ENCODE results near the gene CMKLR1.

Gene CMKLR1

DNA sequence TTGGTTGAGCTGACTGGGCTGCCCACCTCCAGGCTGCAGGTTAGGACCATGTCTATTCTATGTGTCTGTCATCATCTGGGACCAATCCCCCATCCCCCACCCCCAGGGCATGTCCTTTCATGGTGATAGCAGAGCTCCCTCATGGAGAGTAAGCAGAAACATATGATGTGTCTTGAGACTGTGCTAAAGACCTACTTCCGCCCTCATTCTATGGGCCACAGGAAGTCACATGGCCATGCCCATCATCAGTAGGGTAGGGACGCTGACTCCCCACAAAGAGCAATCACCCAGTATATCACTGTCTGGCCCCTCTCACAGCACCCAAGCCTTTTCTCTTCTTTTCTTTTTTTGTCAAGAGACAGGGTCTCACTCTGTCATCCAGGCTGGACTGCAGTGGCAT, 99.7 kb downstream of the CMKLR1 start:
- Histone ChIP-seq H3K79me2 (ENCODE audit: insufficient read depth, low read length) (no peaks in the 10 kb centered on the region), H3K27me3 (ENCODE audit: insufficient read depth, low read length, poor library complexity) (peaks cover 2% of the 10 kb centered on the region), H3K4me3 (ENCODE audit: low read depth in 1 of 2, low read length in 2 of 2) (no peak overlapping the region), H3K27ac (ENCODE audit: low read length) (no peak overlapping the region), H3K4me1 (ENCODE audit: insufficient read depth, low read length) (no peaks in the 10 kb centered on the region), H4K20me1 (ENCODE audit: insufficient read depth, low read length) (no peaks in the 10 kb centered on the region), H2AFZ (ENCODE audit: low read depth, low read length) (no peak overlapping the region), H3K9ac (ENCODE audit: low read depth, low read length) (no peak overlapping the region), H3K9me3 (ENCODE audit: insufficient read depth, low read length, severe bottlenecking) (no peaks in the 10 kb centered on the region), H3K4me2 (ENCODE audit: insufficient read depth, low read length) (no peak overlapping the region), H3K36me3 (ENCODE audit: insufficient read depth, low read length) (no peaks in the 10 kb centered on the region)
- TF ChIP-seq, protein P1, sequence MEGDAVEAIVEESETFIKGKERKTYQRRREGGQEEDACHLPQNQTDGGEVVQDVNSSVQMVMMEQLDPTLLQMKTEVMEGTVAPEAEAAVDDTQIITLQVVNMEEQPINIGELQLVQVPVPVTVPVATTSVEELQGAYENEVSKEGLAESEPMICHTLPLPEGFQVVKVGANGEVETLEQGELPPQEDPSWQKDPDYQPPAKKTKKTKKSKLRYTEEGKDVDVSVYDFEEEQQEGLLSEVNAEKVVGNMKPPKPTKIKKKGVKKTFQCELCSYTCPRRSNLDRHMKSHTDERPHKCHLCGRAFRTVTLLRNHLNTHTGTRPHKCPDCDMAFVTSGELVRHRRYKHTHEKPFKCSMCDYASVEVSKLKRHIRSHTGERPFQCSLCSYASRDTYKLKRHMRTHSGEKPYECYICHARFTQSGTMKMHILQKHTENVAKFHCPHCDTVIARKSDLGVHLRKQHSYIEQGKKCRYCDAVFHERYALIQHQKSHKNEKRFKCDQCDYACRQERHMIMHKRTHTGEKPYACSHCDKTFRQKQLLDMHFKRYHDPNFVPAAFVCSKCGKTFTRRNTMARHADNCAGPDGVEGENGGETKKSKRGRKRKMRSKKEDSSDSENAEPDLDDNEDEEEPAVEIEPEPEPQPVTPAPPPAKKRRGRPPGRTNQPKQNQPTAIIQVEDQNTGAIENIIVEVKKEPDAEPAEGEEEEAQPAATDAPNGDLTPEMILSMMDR (IDR thresholded peaks at IDR 0.05; ENCODE audit: borderline replicate concordance, extremely low read depth, low read length, poor library complexity, severe bottlenecking), result no peak
- no peak for TF ChIP-seq EZH2 (IDR thresholded peaks at IDR 0.05; ENCODE audit: borderline replicate concordance, low read depth, low read length, severe bottlenecking)
- ATAC-seq (ENCODE audit: insufficient read depth, low read depth), result no peak
- DNase-seq, result no peak

DNA sequence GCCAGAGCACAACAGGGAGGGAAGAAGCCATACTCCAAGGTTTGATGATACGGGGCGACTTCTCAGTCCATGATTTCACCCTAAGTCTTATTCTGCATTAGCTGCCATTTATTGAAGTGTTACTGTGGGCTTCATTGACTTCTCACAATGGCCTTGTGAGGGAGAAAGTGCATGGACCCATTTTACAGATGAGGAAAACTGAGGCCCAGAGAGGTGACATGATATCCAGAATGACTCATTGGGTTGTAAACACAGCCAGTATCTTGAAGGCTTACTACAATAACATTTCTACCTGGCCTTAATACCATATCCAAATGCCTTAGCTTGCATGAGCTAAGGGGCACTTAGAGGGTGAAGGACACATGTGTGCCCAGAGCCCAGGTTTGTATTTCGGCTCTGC, 100.6 kb downstream of the CMKLR1 start:
- no peaks in the 10 kb centered on the region for H3K4me1 ChIP-seq (ENCODE audit: insufficient read depth, low read length)
- H4K20me1 ChIP-seq (ENCODE audit: insufficient read depth, low read length), result no peaks in the 10 kb centered on the region
- H3K9ac ChIP-seq (ENCODE audit: low read depth, low read length), result no peak overlapping the region
- H3K4me2 ChIP-seq (ENCODE audit: insufficient read depth, low read length), result no peak overlapping the region
- no peak for ATAC-seq (ENCODE audit: insufficient read depth, low read depth)
- H3K4me3 ChIP-seq (ENCODE audit: low read depth in 1 of 2, low read length in 2 of 2), result no peak overlapping the region
- TF ChIP-seq, protein P1 (IDR thresholded peaks at IDR 0.05; ENCODE audit: borderline replicate concordance, extremely low read depth, low read length, poor library complexity, severe bottlenecking), result no peak
- no peak for TF ChIP-seq EZH2 (IDR thresholded peaks at IDR 0.05; ENCODE audit: borderline replicate concordance, low read depth, low read length, severe bottlenecking)
- no peaks in the 10 kb centered on the region for H3K9me3 ChIP-seq (ENCODE audit: insufficient read depth, low read length, severe bottlenecking)
- H2AFZ ChIP-seq (ENCODE audit: low read depth, low read length), result no peak overlapping the region
- H3K36me3 ChIP-seq (ENCODE audit: insufficient read depth, low read length), result no peaks in the 10 kb centered on the region
- no peak for DNase-seq
- H3K79me2 ChIP-seq (ENCODE audit: insufficient read depth, low read length), result no peaks in the 10 kb centered on the region
- no peak overlapping the region for H3K27ac ChIP-seq (ENCODE audit: low read length)
- H3K27me3 ChIP-seq (ENCODE audit: insufficient read depth, low read length, poor library complexity), result no peaks in the 10 kb centered on the region

Data from DND-41 (cell line).